ENCODE results near the gene BRPF3. TPM values are rescaled to one million over a fixed set of nuclear protein-coding genes. Genes with fewer than 3 reads are reported as not detected.

Gene BRPF3
- polyA plus RNA-seq, 1 donor from 2014 or later: 10.1 TPM

- Histone ChIP-seq H2AFZ (ENCODE audit: low read depth, low read length) (no peak overlapping the region), H3K27me3 (ENCODE audit: insufficient read depth, low read depth, low read length) (no peaks in the 10 kb centered on the region), H3K27ac (ENCODE audit: low read length) (no peak overlapping the region), H3K9me3 (ENCODE audit: low read length) (no peaks in the 10 kb centered on the region), H4K20me1 (ENCODE audit: insufficient read depth) (no peaks in the 10 kb centered on the region), H3K9me2 (ENCODE audit: insufficient read depth, low read length) (no peaks in the 10 kb centered on the region), H3F3A (ENCODE audit: insufficient read depth, low read length, poor library complexity, severe bottlenecking) (no peaks in the 10 kb centered on the region), H3K79me2 (replicated peaks; ENCODE audit: insufficient read depth, low read length) (no peaks in the 10 kb centered on the region), H3K4me2 (ENCODE audit: low read length) (no peak overlapping the region), H3K9ac (ENCODE audit: low read length) (no peak overlapping the region), H3K4me3 (ENCODE audit: low read length) (no peak overlapping the region), H3K36me3 (ENCODE audit: insufficient read depth, low read length) (no peaks in the 10 kb centered on the region)
- no peak for TF ChIP-seq POLR2AphosphoS5 (IDR thresholded peaks at IDR 0.05)
- TF ChIP-seq EP300 (conservative IDR thresholded peaks at IDR 0.05; ENCODE audit: poor library complexity, severe bottlenecking): no peak
- no peak for TF ChIP-seq EZH2 (IDR thresholded peaks at IDR 0.05; ENCODE audit: borderline replicate concordance, insufficient read depth, low read length, poor library complexity, severe bottlenecking)
- TF ChIP-seq REST (IDR thresholded peaks at IDR 0.05; ENCODE audit: borderline replicate concordance): no peak
- no peak for TF ChIP-seq RAD21 (conservative IDR thresholded peaks at IDR 0.05)
- TF ChIP-seq MXI1 (conservative IDR thresholded peaks at IDR 0.05; ENCODE audit: poor library complexity, severe bottlenecking): no peak
- TF ChIP-seq CTCF (IDR thresholded peaks at IDR 0.05; ENCODE audit: poor library complexity, severe bottlenecking): no peak
- TF ChIP-seq TAF1 (IDR thresholded peaks at IDR 0.05; ENCODE audit: low read depth): no peak
- TF ChIP-seq SMC3 (conservative IDR thresholded peaks at IDR 0.05; ENCODE audit: poor library complexity): no peak
Observed at GRCh38 chr6:36266913-36267644, 70.5 kb downstream of the BRPF3 start.

- no peaks in the 10 kb centered on the region for H3K9me3 ChIP-seq (ENCODE audit: low read length)
- no peaks in the 10 kb centered on the region for H3K36me3 ChIP-seq (ENCODE audit: insufficient read depth, low read length)
- no peaks in the 10 kb centered on the region for H3K27me3 ChIP-seq (ENCODE audit: insufficient read depth, low read depth, low read length)
- H3K4me2 ChIP-seq (ENCODE audit: low read length): no peak overlapping the region
- no peak overlapping the region for H3K4me3 ChIP-seq (ENCODE audit: low read length)
- TF ChIP-seq MXI1 (conservative IDR thresholded peaks at IDR 0.05; ENCODE audit: poor library complexity, severe bottlenecking) (no peak), RAD21 (conservative IDR thresholded peaks at IDR 0.05) (no peak), EP300 (conservative IDR thresholded peaks at IDR 0.05; ENCODE audit: poor library complexity, severe bottlenecking) (no peak), CTCF (IDR thresholded peaks at IDR 0.05; ENCODE audit: poor library complexity, severe bottlenecking) (no peak), TAF1 (IDR thresholded peaks at IDR 0.05; ENCODE audit: low read depth) (no peak), REST (IDR thresholded peaks at IDR 0.05; ENCODE audit: borderline replicate concordance) (no peak), EZH2 (IDR thresholded peaks at IDR 0.05; ENCODE audit: borderline replicate concordance, insufficient read depth, low read length, poor library complexity, severe bottlenecking) (no peak), SMC3 (conservative IDR thresholded peaks at IDR 0.05; ENCODE audit: poor library complexity) (no peak), POLR2AphosphoS5 (IDR thresholded peaks at IDR 0.05) (no peak)
- no peaks in the 10 kb centered on the region for H3K79me2 ChIP-seq (replicated peaks; ENCODE audit: insufficient read depth, low read length)
- H4K20me1 ChIP-seq (ENCODE audit: insufficient read depth): no peaks in the 10 kb centered on the region
- no peak overlapping the region for H3K9ac ChIP-seq (ENCODE audit: low read length)
- H3F3A ChIP-seq (ENCODE audit: insufficient read depth, low read length, poor library complexity, severe bottlenecking): no peaks in the 10 kb centered on the region
- no peak overlapping the region for H2AFZ ChIP-seq (ENCODE audit: low read depth, low read length)
- H3K9me2 ChIP-seq (ENCODE audit: insufficient read depth, low read length): no peaks in the 10 kb centered on the region
- H3K27ac ChIP-seq (ENCODE audit: low read length): no peak overlapping the region
Observed at GRCh38 chr6:36267731-36268477, 71.4 kb downstream of the BRPF3 start.
